Subcutaneous adipose tissue (tissue), 4 donors: ENCODE data around the gene CCDC33. TPM values are rescaled to one million over a fixed set of nuclear protein-coding genes. Genes with fewer than 3 reads are reported as not detected.

Experiments
- total RNA-seq, 4 donors: library from RNA; depleted of rRNA; stranded (reverse); fragments of >200 nt; gene quantifications; one replicate each; pipeline ENCODE4 v1.1.0, GENCODE V29; 2016
- TF ChIP-seq, protein P1 (sequence below): fragments of 450-650 bp; IDR thresholded peaks from one replicate; pipeline ENCODE4 v1.5.1; 2016; ENCODE audit warnings: low read depth, mild to moderate bottlenecking, control low read depth, antibody characterized with exemption, moderate library complexity

The CCDC33 gene
- total RNA-seq, 4 donors from 2014 or later, result not detected

DNA sequence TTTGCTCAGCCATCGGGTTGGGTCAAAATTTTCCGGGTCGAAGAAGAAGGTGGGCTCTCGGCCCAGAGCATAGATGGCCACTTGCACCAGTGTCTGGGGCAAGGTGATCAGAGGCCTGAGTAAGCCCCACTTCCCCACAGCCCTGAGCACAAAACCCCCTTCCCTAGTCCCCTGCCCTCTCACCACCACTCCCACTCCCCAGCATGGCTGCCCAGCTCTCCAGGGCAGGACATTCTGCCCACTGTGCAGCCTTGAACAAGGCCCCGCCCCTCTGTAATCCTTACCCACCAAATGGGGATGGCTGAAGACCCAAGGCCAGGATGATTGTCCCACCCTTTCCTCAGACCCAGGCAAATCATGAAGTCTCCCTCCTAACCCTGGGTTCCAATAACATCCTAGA is 102.5 kb downstream of the CCDC33 start:
- TF ChIP-seq, protein P1, sequence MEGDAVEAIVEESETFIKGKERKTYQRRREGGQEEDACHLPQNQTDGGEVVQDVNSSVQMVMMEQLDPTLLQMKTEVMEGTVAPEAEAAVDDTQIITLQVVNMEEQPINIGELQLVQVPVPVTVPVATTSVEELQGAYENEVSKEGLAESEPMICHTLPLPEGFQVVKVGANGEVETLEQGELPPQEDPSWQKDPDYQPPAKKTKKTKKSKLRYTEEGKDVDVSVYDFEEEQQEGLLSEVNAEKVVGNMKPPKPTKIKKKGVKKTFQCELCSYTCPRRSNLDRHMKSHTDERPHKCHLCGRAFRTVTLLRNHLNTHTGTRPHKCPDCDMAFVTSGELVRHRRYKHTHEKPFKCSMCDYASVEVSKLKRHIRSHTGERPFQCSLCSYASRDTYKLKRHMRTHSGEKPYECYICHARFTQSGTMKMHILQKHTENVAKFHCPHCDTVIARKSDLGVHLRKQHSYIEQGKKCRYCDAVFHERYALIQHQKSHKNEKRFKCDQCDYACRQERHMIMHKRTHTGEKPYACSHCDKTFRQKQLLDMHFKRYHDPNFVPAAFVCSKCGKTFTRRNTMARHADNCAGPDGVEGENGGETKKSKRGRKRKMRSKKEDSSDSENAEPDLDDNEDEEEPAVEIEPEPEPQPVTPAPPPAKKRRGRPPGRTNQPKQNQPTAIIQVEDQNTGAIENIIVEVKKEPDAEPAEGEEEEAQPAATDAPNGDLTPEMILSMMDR, result no peak

DNA sequence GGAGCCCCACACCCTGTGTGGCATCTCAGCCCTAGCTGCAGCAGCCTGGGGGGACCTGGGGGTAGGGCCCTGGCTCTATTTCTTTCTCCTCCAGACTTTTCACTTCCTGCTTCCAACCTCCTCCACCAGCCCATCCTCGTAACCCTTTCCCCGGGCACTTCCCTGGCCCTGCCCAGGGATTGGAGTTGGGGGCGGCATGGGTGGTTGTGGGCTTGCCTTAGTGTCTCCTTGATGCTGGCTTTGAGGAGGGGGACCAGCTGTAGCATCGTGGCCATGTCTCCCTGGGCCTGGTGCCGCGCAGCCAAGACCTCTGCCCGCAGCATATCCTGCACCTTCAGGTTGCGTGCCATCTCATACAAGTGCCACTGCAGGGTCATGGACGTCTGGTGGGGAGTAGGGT is 103.2 kb downstream of the CCDC33 start:
- TF ChIP-seq, protein P1, result no peak

DNA sequence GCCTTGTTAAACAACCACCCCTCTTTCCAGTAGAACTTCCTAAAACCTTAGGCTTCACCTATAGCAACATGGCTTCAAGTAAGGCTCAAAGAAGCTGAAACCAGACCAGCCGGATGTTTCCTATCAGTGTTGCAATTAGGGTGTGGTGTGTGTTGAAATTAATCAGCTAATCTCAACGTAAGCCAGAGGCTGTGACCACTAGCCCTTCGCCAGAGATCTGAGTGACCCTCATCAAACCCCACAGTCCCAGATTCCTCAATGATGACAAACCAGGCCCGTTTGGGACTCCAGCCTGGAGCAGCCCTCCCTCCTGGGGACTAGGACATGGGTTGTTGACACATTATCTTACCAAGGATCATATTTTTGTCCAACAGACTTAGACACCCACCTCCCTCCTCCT is 104.0 kb downstream of the CCDC33 start:
- TF ChIP-seq, protein P1, result no peak

DNA sequence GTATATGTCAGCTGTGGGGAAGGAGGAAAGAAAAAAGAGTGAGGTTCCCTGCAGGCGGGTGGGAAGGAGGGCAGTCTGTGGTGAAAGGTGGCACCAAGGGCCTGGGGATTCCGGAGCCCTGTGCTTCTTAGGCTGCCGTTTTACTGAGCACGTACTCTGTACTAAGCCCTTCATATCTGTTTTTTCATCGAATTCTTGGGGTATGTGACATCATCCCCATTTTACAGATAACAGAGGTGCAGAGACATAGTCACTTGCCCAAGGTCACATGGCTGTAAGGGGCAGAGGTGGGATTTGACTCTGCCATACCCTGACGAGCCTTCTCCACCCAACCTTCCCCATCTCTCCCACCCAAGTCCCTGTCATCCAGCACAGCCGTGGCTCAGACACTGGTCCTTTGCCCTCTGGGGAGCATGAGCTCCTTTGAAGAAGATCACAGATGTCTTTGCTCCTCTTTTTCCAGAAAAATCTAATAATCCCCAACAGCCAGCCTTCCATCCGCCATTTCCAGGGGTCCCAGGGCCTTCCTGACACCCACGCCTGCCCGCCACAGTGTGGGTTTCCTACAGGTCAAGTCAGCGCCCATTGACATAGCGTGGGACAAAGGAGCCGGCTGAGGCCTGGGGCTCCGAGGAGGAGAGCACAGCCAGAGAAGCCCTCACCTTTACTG is 107.1 kb downstream of the CCDC33 start:
- TF ChIP-seq, protein P1, result no peak

DNA sequence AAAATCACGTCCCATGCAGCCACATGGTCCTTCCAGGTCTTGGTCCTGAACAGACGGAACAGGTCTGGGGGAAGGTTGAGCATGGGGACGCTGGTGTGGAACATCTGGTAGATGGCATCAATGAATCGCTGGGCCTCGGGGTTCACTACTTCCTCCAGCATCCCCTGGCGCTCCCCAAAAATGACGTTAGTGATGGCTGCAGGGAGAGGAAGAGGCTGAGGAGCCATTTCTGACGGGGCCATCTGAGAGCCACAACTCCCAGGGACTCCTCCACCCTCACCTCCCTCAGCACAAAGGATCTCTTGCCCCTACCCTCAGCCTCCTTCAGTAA is 107.6 kb downstream of the CCDC33 start:
- TF ChIP-seq, protein P1, result no peak

DNA sequence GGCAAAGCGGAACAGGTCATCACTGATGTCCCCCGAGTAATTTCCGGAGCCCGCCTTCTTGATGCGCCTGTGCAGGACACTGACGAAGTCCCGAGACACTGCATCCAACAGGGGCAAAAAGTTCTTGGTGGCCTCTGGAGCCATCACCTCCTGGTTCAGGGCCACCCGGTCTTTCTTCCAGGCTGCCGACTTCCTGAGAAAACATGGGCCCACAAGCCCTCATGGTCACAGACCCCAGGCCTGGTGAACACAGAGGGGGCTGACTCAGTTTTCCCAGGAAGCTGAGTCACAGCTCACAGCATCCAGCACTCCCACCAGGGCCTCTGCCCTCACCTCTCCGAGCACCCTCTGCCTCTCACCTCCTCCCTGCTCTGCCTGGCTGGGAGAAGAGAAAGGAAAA is 108.9 kb downstream of the CCDC33 start:
- TF ChIP-seq, protein P1, result no peak

DNA sequence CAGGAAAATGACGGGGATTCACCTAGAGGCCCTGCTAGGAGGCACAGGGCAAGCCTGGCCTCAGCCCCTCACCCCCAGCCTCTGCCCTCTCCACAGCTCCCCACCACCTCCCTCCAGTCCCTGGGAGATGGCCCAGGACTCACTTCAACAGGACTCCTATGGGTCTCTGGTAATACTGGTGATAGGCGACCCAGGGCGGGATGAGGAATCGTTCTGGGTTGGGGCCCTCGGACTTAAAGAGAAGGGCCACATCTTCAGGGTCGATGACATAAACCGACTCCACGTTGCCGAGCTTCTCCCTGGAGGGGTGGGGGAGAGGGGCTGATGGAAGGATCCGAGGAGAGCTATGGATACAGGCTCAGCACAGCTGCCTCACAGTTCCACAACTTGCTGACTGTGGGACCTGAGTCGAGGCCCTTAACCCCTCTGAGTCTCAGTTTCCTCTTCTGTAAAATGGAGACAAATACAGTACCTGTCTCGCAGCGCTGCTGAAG is 111.7 kb downstream of the CCDC33 start:
- TF ChIP-seq, protein P1, result no peak
